Kidney epithelial cell (primary cell): ENCODE measurements around the gene HSD17B13. TPM values are rescaled to one million over a fixed set of nuclear protein-coding genes. Genes with fewer than 3 reads are reported as not detected.

Experiments
- DNase-seq: peaks from one replicate; pipeline ENCODE4 v3.0.0-alpha.2; 2010; ENCODE audit warnings: low read depth
- H3K27me3 ChIP-seq: 2 replicates; pipeline ENCODE4 v1.6.0; 2011; ENCODE audit warnings: low read length; ENCODE audit not compliant: control insufficient read depth, insufficient read depth
- H3K36me3 ChIP-seq: 2 replicates; pipeline ENCODE4 v1.5.1; 2011; ENCODE audit warnings: low read length; ENCODE audit not compliant: control insufficient read depth, insufficient read depth
- H3K4me3 ChIP-seq: 2 replicates; pipeline ENCODE4 v1.5.1; 2011; ENCODE audit warnings: low read depth, mild to moderate bottlenecking, control low read depth, low read length
- total RNA-seq: library from RNA; depleted of rRNA; stranded (reverse); fragments of >200 nt; gene quantifications from 2 replicates; pipeline ENCODE4 v1.2.3, GENCODE V29; 2015
- TF ChIP-seq, protein P1 (sequence below): IDR thresholded peaks from 2 replicates; pipeline ENCODE4 v1.5.1; 2011; ENCODE audit warnings: mild to moderate bottlenecking, moderate library complexity, low read length, control low read depth, inconsistent platforms; ENCODE audit not compliant: insufficient read depth, poor library complexity, severe bottlenecking

HSD17B13 gene
- total RNA-seq, 1 donor from 2014 or later, result 0.04 TPM

DNA sequence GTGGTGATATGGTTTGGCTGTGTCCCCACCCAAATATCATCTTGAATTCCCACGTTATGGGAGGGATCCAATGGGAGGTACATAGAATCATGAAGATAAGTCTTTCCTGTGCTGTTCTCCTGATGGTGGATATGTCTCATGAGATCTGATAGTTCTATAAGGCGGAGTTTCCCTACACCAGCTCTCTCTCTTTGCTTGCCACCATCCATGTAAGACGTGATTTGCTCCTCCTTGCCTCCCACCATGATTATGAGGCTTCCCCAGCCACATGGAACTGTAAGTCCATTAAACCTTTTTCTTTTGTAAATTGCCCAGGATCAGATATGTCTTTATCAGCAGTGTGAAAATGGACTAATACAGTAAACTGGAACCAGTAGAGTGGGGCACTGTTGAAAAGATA is 39.5 kb downstream of the HSD17B13 start:
- TF ChIP-seq, protein P1, sequence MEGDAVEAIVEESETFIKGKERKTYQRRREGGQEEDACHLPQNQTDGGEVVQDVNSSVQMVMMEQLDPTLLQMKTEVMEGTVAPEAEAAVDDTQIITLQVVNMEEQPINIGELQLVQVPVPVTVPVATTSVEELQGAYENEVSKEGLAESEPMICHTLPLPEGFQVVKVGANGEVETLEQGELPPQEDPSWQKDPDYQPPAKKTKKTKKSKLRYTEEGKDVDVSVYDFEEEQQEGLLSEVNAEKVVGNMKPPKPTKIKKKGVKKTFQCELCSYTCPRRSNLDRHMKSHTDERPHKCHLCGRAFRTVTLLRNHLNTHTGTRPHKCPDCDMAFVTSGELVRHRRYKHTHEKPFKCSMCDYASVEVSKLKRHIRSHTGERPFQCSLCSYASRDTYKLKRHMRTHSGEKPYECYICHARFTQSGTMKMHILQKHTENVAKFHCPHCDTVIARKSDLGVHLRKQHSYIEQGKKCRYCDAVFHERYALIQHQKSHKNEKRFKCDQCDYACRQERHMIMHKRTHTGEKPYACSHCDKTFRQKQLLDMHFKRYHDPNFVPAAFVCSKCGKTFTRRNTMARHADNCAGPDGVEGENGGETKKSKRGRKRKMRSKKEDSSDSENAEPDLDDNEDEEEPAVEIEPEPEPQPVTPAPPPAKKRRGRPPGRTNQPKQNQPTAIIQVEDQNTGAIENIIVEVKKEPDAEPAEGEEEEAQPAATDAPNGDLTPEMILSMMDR, result no peak

DNA sequence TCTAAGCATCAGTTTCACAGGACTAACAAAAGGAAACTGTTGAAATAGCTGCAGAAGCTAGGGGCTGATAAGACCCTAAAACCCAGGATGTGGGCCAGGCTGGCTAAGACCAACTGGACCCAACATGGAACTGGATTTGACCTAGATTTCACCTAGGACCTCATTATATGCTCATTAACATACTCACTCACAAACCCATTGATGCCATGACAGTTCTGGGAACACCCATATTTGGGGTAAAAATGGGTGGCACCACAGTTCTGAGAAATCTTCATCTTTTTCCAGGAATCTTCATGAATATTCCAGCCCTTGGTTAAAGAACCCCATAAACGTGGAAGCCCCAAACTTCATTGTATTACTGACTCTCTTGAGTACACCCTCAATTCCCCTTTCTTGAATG is 41.1 kb downstream of the HSD17B13 start:
- H3K27me3 ChIP-seq, result no peaks in the 10 kb centered on the region
- TF ChIP-seq, protein P1, result no peak
- no peak for DNase-seq

More for the DNA sequence above, 39.5 kb downstream of the HSD17B13 start:
- no peak for DNase-seq
- Histone ChIP-seq H3K27me3 (no peaks in the 10 kb centered on the region), H3K36me3 (no peaks in the 10 kb centered on the region), H3K4me3 (no peak overlapping the region)

DNA sequence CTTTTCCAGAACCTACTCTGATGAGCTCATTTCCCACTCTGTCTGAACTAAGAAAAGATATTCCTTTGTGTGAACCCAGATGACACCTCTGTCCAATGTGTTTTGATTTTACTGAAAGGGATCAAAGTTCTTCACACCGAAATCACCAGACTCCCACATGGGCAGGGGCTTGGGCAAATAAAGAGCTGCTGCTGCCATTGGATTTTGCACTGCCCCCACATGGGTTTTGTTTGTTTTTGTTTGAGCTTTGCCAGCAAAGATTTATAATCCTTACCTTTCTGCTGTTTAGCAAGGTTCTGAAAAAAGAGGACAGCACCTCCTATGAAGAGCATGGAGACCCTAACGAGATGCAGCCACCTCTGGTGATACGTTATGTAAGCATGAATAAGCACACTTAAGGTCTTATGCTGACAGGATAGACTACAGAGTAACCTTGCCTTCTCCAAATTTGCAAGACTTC is 44.3 kb downstream of the HSD17B13 start:
- Histone ChIP-seq H3K36me3 (no peaks in the 10 kb centered on the region), H3K4me3 (no peak overlapping the region), H3K27me3 (no peaks in the 10 kb centered on the region)
- DNase-seq, result no peak
- TF ChIP-seq, protein P1, result no peak

More for the DNA sequence above, 41.1 kb downstream of the HSD17B13 start:
- no peaks in the 10 kb centered on the region for H3K36me3 ChIP-seq
- no peak overlapping the region for H3K4me3 ChIP-seq

DNA sequence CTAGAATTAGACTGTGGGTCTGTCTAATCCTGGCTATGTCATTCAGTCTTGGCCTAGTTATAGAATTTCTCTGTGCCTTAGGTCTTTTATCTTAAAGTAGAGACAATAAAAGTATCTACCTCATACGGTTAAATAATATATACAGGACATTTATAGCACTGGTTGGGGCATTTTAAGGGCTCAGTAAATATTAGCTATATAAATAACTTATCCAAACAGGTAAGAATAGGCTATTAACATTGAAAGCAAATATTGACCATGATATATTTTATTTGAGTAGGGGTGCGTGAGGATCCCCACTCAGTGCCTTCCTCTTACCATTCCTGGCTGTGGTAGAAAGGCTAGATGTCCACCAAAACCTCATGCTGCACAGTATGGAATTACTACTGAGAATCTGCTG is 47.4 kb downstream of the HSD17B13 start:
- Histone ChIP-seq H3K4me3 (no peak overlapping the region), H3K27me3 (no peaks in the 10 kb centered on the region), H3K36me3 (no peaks in the 10 kb centered on the region)
- no peak for DNase-seq
- TF ChIP-seq, protein P1, result no peak

DNA sequence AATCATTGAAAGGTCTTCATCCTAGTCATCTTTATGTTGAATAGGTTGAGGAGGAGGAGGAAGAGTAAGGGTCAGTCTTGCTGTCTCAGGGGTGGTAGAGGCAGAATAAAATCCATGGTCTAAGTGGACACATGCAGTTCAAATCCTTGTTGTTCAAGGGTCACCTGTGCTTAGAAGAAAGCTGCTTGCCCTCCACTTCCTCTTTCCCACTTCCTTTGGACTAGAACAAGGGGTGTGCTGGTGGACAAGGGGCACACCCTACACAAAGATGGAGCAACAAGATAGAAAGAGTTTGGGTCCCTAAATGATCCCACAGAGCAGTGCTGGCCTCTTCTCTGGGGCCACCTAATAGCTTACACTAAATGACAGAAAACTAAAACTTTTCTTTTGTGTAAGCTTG is 47.9 kb downstream of the HSD17B13 start:
- DNase-seq, result no peak
- H3K27me3 ChIP-seq, result no peaks in the 10 kb centered on the region
- TF ChIP-seq, protein P1, result no peak
- no peak overlapping the region for H3K4me3 ChIP-seq
- H3K36me3 ChIP-seq, result no peaks in the 10 kb centered on the region

DNA sequence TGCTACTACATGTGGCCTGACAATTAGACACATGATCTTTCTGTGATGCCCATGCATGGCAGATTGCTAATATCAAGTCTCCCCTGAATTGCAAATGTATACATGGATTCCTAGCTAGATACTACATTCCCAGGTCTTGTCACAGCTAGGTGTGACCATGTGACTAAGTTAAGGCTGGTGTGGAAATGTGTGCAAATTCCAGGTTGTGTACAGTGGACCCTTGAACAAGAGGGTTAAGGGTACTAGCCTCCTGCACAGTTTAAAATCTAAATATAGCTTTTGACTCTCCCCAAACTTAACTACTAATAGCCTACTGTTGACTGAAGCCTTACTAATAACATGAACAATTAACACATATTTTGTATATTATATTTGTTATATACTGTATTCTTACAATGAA is 48.4 kb downstream of the HSD17B13 start:
- H3K4me3 ChIP-seq, result no peak overlapping the region
- no peaks in the 10 kb centered on the region for H3K27me3 ChIP-seq
- no peak for DNase-seq
- TF ChIP-seq, protein P1, result no peak
- H3K36me3 ChIP-seq, result no peaks in the 10 kb centered on the region
